Neural progenitor cell (in vitro differentiated cells): Measurements from ENCODE around the gene KSR1. TPM values are rescaled to one million over a fixed set of nuclear protein-coding genes. Genes with fewer than 3 reads are reported as not detected.

Experiments
- DNase-seq: peaks from one replicate; pipeline ENCODE4 v3.0.0-alpha.2; 2016; ENCODE audit warnings: low spot score
- H2AFZ ChIP-seq: fragments of 200-600 bp; sonication (generic); replicated peaks from 2 replicates; pipeline ENCODE4 v1.6.1; 2016; ENCODE audit warnings: antibody characterized with exemption
- H3F3A ChIP-seq: fragments of 200-600 bp; sonication (generic); 2 replicates; pipeline ENCODE4 v1.6.1; 2016; ENCODE audit warnings: antibody characterized with exemption, low read depth
- H3K27ac ChIP-seq: fragments of 200-600 bp; sonication (generic); 2 replicates; pipeline ENCODE4 v1.5.1; 2016; ENCODE audit warnings: mild to moderate bottlenecking
- H3K27me3 ChIP-seq: fragments of 200-600 bp; sonication (generic); 2 replicates; pipeline ENCODE4 v1.6.1; 2016; ENCODE audit warnings: mild to moderate bottlenecking, moderate library complexity
- H3K36me3 ChIP-seq: fragments of 200-600 bp; sonication (generic); 2 replicates; pipeline ENCODE4 v1.5.1; 2016
- H3K4me1 ChIP-seq: fragments of 200-600 bp; sonication (generic); 2 replicates; pipeline ENCODE4 v1.6.1; 2016; ENCODE audit warnings: mixed run types
- H3K4me2 ChIP-seq: fragments of 200-600 bp; sonication (generic); 2 replicates; pipeline ENCODE4 v1.6.1; 2016
- H3K4me3 ChIP-seq: fragments of 200-600 bp; sonication (generic); 2 replicates; pipeline ENCODE4 v1.5.1; 2016
- H3K79me2 ChIP-seq: fragments of 200-600 bp; sonication (generic); 2 replicates; pipeline ENCODE4 v1.6.1; 2016; ENCODE audit warnings: low read depth
- H3K9ac ChIP-seq: fragments of 200-600 bp; sonication (generic); 2 replicates; pipeline ENCODE4 v1.6.1; 2016
- H3K9me3 ChIP-seq: fragments of 200-600 bp; sonication (generic); 2 replicates; pipeline ENCODE4 v1.5.1; 2016; ENCODE audit warnings: low read depth
- H4K20me1 ChIP-seq: fragments of 200-600 bp; sonication (generic); 2 replicates; pipeline ENCODE4 v1.6.1; 2016; ENCODE audit warnings: low read depth
- H3K27ac Mint-ChIP-seq: 3 replicates; pipeline ENCODE4 v1.8.0; 2021; ENCODE audit warnings: mixed read lengths
- H3K27me3 Mint-ChIP-seq: 2 replicates; pipeline ENCODE4 v1.8.0; 2022; ENCODE audit warnings: low read depth, mild to moderate bottlenecking, inconsistent platforms, moderate library complexity, mixed read lengths; ENCODE audit not compliant: insufficient read depth
- H3K36me3 Mint-ChIP-seq: 3 replicates; pipeline ENCODE4 v1.8.0; 2021; ENCODE audit warnings: mixed read lengths
- H3K4me1 Mint-ChIP-seq: 3 replicates; pipeline ENCODE4 v1.8.0; 2021; ENCODE audit warnings: mixed read lengths
- H3K4me3 Mint-ChIP-seq: 3 replicates; pipeline ENCODE4 v1.8.0; 2021; ENCODE audit warnings: mild to moderate bottlenecking, moderate library complexity, mixed read lengths
- H3K9me3 Mint-ChIP-seq: 3 replicates; pipeline ENCODE4 v1.8.0; 2020; ENCODE audit warnings: mixed read lengths
- EZH2 ChIP-seq: fragments of 200-600 bp; sonication (generic); IDR thresholded peaks from 2 replicates; pipeline ENCODE4 v1.6.1; 2017; ENCODE audit warnings: antibody characterized with exemption, mild to moderate bottlenecking, moderate library complexity
- EZH2phosphoT487 ChIP-seq: fragments of 200-600 bp; sonication (generic); IDR thresholded peaks from 2 replicates; pipeline ENCODE4 v1.6.1; 2017; ENCODE audit warnings: antibody characterized with exemption
- total RNA-seq: library from RNA; depleted of rRNA; stranded (reverse); fragments of >200 nt; gene quantifications from 2 replicates; pipeline ENCODE4 v1.2.3, GENCODE V29; 2015; ENCODE audit warnings: low replicate concordance
- TF ChIP-seq, protein P1 (sequence below): fragments of 200-600 bp; sonication (generic); IDR thresholded peaks from 2 replicates; pipeline ENCODE4 v1.5.1; 2017; ENCODE audit warnings: antibody characterized with exemption, mild to moderate bottlenecking

The KSR1 gene
- total RNA-seq, 1 donor from 2014 or later, result 16.4 TPM

DNA sequence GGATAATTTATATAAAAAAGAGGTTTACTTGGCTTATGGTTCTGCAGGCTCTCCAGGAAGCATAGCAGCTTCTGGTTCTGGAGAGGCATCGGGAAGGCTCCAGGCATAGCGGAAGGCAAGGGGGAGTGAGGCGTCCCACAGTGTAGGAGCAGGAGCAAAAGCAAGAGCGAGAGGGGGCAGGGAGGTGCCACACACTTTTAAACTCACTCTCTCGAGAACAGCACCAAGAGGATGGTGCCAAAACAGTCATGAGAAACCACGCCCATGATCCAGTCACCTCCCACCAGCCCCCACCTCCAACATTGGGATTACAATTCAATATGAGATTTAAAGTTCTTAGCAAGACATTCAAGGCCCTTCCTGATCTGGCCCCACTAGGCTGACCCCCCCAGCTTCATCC lies 124.8 kb downstream of the KSR1 start:
- Histone ChIP-seq H4K20me1 (peaks cover 9% of the 10 kb centered on the region), H3K27ac (no peak overlapping the region), H3K4me1 (peaks cover 14% of the 10 kb centered on the region), H3K27me3 (no peaks in the 10 kb centered on the region), H2AFZ (no peak overlapping the region), H3K4me3 (no peak overlapping the region), H3F3A (no peaks in the 10 kb centered on the region), H3K9ac (no peak overlapping the region), H3K9me3 (no peaks in the 10 kb centered on the region), H3K36me3 (no peaks in the 10 kb centered on the region), H3K4me2 (no peak overlapping the region), H3K79me2 (no peaks in the 10 kb centered on the region)
- no peaks in the 10 kb centered on the region for H3K9me3 Mint-ChIP-seq
- H3K36me3 Mint-ChIP-seq, result no peaks in the 10 kb centered on the region
- no peak for TF ChIP-seq EZH2
- no peak for TF ChIP-seq EZH2phosphoT487
- TF ChIP-seq, protein P1, sequence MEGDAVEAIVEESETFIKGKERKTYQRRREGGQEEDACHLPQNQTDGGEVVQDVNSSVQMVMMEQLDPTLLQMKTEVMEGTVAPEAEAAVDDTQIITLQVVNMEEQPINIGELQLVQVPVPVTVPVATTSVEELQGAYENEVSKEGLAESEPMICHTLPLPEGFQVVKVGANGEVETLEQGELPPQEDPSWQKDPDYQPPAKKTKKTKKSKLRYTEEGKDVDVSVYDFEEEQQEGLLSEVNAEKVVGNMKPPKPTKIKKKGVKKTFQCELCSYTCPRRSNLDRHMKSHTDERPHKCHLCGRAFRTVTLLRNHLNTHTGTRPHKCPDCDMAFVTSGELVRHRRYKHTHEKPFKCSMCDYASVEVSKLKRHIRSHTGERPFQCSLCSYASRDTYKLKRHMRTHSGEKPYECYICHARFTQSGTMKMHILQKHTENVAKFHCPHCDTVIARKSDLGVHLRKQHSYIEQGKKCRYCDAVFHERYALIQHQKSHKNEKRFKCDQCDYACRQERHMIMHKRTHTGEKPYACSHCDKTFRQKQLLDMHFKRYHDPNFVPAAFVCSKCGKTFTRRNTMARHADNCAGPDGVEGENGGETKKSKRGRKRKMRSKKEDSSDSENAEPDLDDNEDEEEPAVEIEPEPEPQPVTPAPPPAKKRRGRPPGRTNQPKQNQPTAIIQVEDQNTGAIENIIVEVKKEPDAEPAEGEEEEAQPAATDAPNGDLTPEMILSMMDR, result no peak
- peaks cover 22% of the 10 kb centered on the region for H3K4me1 Mint-ChIP-seq
- H3K27ac Mint-ChIP-seq, result no peak overlapping the region
- DNase-seq, result no peak
- no peak overlapping the region for H3K4me3 Mint-ChIP-seq
- peaks cover 3% of the 10 kb centered on the region for H3K27me3 Mint-ChIP-seq

DNA sequence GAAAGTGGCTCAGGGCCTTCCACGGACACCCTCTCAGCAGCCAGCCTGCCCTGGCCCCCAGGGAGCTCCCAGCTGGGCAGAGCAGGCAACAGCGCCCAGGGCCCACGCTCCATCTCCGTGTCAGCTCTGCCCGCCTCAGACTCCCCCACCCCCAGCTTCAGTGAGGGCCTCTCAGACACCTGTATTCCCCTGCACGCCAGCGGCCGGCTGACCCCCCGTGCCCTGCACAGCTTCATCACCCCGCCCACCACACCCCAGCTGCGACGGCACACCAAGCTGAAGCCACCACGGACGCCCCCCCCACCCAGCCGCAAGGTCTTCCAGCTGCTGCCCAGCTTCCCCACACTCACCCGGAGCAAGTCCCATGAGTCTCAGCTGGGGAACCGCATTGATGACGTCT lies 126.4 kb downstream of the KSR1 start:
- Histone ChIP-seq H3K4me1 (no peaks in the 10 kb centered on the region), H3K4me2 (no peak overlapping the region), H3K4me3 (no peak overlapping the region), H3K36me3 (no peaks in the 10 kb centered on the region), H3K9me3 (no peaks in the 10 kb centered on the region), H3K79me2 (no peaks in the 10 kb centered on the region), H3F3A (no peaks in the 10 kb centered on the region), H3K9ac (no peak overlapping the region), H4K20me1 (peaks cover 2% of the 10 kb centered on the region), H2AFZ (no peak overlapping the region), H3K27me3 (no peaks in the 10 kb centered on the region), H3K27ac (no peak overlapping the region)
- Mint-ChIP-seq H3K4me1 (peaks cover 15% of the 10 kb centered on the region), H3K27me3 (peaks cover 3% of the 10 kb centered on the region), H3K4me3 (no peak overlapping the region), H3K36me3 (no peaks in the 10 kb centered on the region), H3K27ac (no peak overlapping the region), H3K9me3 (no peaks in the 10 kb centered on the region)
- TF ChIP-seq EZH2 (no peak), EZH2phosphoT487 (no peak)
- TF ChIP-seq, protein P1, result no peak
- DNase-seq, result no peak

DNA sequence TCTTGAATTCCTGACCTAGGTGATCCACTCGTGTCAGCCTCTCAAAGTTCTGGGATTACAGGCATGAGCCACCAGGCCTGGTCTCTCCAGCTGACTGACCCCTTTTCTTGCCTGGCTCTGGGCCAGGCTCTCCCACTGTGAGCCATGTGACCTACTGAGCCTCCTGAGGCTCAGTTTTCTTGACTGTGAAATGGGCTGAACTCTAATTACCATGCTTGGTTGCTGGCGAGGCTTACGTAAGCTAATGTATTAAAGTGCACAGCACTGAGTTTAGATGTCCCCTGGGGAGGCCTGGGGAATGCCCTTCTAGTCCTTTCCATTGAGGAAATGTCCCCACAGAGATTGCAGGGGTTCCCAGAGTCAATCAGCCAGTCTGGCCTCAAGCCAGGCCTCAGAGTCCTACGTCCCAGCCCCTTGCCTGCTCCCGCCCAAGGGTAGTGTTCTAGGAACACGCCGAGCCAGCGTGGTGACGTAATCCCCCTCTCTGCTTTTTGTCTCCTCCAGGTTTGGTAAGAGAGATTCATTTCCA lies 129.0 kb downstream of the KSR1 start:
- Histone ChIP-seq H3K9ac (no peak overlapping the region), H3K4me3 (no peak overlapping the region), H3K36me3 (no peaks in the 10 kb centered on the region), H3K9me3 (no peaks in the 10 kb centered on the region), H2AFZ (no peak overlapping the region), H3K79me2 (no peaks in the 10 kb centered on the region), H3K4me1 (no peaks in the 10 kb centered on the region), H3K4me2 (no peak overlapping the region), H3F3A (no peaks in the 10 kb centered on the region), H4K20me1 (no peaks in the 10 kb centered on the region), H3K27me3 (no peaks in the 10 kb centered on the region), H3K27ac (no peak overlapping the region)
- Mint-ChIP-seq H3K9me3 (no peaks in the 10 kb centered on the region), H3K36me3 (no peaks in the 10 kb centered on the region), H3K27ac (no peak overlapping the region), H3K4me3 (no peak overlapping the region), H3K27me3 (peaks cover 4% of the 10 kb centered on the region), H3K4me1 (peaks cover 6% of the 10 kb centered on the region)
- DNase-seq, result no peak
- TF ChIP-seq EZH2phosphoT487 (no peak), EZH2 (no peak)
- TF ChIP-seq, protein P1, result no peak
